MCF 10A (cell line): ENCODE data around the gene INPP5D. TPM values are rescaled to one million over a fixed set of nuclear protein-coding genes. Genes with fewer than 3 reads are reported as not detected.

Source experiments
- BruUV-seq: library from RNA; stranded (reverse); fragments of 400-500 nt; replicated peaks from 2 replicates; lab custom pipeline; 2021; lab: Mats Ljungman, UMichigan
- CTCF ChIA-PET: fragments of 300-600 bp; sonication (Branson Sonifier 250); formaldehyde crosslinking; extraction: SDS; loops from one replicate; lab custom pipeline; 2021; ENCODE audit warnings: antibody characterized with exemption, inconsistent platforms; lab: Yijun Ruan, JAX
- POLR2A ChIA-PET: fragments of 300-600, 350-650 bp; sonication (Branson Sonifier 250); formaldehyde crosslinking; extraction: SDS; loops from one replicate; lab custom pipeline; 2020; ENCODE audit warnings: antibody characterized with exemption, inconsistent platforms; lab: Yijun Ruan, JAX
- DNase-seq: peaks from one replicate; pipeline ENCODE4 v3.0.0-alpha.2; 2018; ENCODE audit not compliant: unreplicated experiment
- H3K27ac Mint-ChIP-seq: one replicate; pipeline ENCODE4 v1.8.0; 2022; ENCODE audit warnings: mild to moderate bottlenecking, low read depth, mixed read lengths; ENCODE audit not compliant: unreplicated experiment
- H3K27me3 Mint-ChIP-seq: one replicate; pipeline ENCODE4 v1.8.0; 2022; ENCODE audit warnings: mixed read lengths; ENCODE audit not compliant: insufficient read depth, unreplicated experiment
- H3K36me3 Mint-ChIP-seq: one replicate; pipeline ENCODE4 v1.8.0; 2022; ENCODE audit warnings: mild to moderate bottlenecking, moderate library complexity, mixed read lengths; ENCODE audit not compliant: insufficient read depth, unreplicated experiment
- H3K4me1 Mint-ChIP-seq: one replicate; pipeline ENCODE4 v1.8.0; 2022; ENCODE audit warnings: mixed read lengths; ENCODE audit not compliant: insufficient read depth, unreplicated experiment
- H3K4me3 Mint-ChIP-seq: one replicate; pipeline ENCODE4 v1.8.0; 2022; ENCODE audit warnings: mild to moderate bottlenecking, moderate library complexity, mixed read lengths; ENCODE audit not compliant: unreplicated experiment
- H3K9me3 Mint-ChIP-seq: one replicate; pipeline ENCODE4 v1.8.0; 2022; ENCODE audit warnings: mixed read lengths; ENCODE audit not compliant: unreplicated experiment
- intact Hi-C: fragments of 100-400 bp; cut with micrococcal nuclease; formaldehyde crosslinking; loops from 2 replicates; pipeline ENCODE4 v1.14.1; 2022
- total RNA-seq: library from RNA; stranded (reverse); gene quantifications from 2 replicates; pipeline ENCODE4 v1.2.3, GENCODE V29; 2022
- TF ChIP-seq, protein P1 (sequence below): fragments of 200-600 bp; IDR thresholded peaks from one replicate; pipeline ENCODE4 v1.8.0; 2022; ENCODE audit warnings: antibody characterized with exemption, mild to moderate bottlenecking; ENCODE audit not compliant: unreplicated experiment

The INPP5D gene
- total RNA-seq, 1 experiment from 2014 or later, result 64.9 TPM

GRCh38 chr2:233179848-233180366, 119.8 kb downstream of the INPP5D start:
- TF ChIP-seq, protein P1, sequence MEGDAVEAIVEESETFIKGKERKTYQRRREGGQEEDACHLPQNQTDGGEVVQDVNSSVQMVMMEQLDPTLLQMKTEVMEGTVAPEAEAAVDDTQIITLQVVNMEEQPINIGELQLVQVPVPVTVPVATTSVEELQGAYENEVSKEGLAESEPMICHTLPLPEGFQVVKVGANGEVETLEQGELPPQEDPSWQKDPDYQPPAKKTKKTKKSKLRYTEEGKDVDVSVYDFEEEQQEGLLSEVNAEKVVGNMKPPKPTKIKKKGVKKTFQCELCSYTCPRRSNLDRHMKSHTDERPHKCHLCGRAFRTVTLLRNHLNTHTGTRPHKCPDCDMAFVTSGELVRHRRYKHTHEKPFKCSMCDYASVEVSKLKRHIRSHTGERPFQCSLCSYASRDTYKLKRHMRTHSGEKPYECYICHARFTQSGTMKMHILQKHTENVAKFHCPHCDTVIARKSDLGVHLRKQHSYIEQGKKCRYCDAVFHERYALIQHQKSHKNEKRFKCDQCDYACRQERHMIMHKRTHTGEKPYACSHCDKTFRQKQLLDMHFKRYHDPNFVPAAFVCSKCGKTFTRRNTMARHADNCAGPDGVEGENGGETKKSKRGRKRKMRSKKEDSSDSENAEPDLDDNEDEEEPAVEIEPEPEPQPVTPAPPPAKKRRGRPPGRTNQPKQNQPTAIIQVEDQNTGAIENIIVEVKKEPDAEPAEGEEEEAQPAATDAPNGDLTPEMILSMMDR, result no peak
- BruUV-seq, result no TSS peak
- no peak for DNase-seq
- Mint-ChIP-seq H3K4me1 (peaks cover 8% of the 10 kb centered on the region), H3K27ac (no peak overlapping the region), H3K36me3 (peaks cover 98% of the 10 kb centered on the region), H3K27me3 (no peaks in the 10 kb centered on the region), H3K9me3 (no peaks in the 10 kb centered on the region), H3K4me3 (no peak overlapping the region)
- intact Hi-C loops, result no loop called here
- CTCF ChIA-PET, result no interaction called here
- POLR2A ChIA-PET, result interaction anchor here (0.6 kb wide), 1 partner anchor 316 kb away, joined by 3 read pairs; no protein-coding TSS in a partner anchor

DNA sequence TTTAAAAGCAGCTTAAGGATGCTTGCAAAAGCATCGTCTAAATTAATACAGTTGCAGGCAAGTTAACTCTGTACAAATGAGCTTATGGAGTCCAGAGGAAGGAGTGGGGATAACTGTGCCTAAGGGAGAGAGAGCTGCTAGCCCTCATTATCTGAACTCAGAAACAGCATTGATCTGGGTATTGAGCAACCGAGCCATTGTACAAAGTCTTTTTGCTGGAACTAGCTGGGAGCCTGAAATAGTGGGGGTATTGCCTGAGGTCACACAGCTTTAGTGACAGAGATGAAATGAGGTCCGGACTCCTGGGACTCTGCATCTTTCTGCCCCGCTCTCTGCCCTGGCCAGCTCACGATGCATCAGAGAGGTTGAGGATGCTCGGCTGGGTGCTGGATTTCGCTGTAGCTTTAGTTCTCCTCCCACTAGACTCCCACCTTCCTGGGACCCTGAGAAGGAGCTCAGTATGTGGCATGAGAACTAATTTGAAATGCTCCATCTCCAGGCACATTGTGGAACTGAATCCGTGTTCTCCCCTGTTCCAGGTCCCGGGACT, 123.8 kb downstream of the INPP5D start:
- TF ChIP-seq, protein P1, result no peak
- Mint-ChIP-seq H3K36me3 (peaks cover 97% of the 10 kb centered on the region), H3K4me1 (no peaks in the 10 kb centered on the region), H3K27ac (no peak overlapping the region), H3K9me3 (no peaks in the 10 kb centered on the region), H3K27me3 (no peaks in the 10 kb centered on the region), H3K4me3 (no peak overlapping the region)
- POLR2A ChIA-PET, result interaction anchor here (0.8 to 1.2 kb wide), 4 partner anchors 9 to 21 kb away, joined by 3 to 4 read pairs (median 4); no protein-coding TSS in a partner anchor
- no TSS peak for BruUV-seq
- no peak for DNase-seq
- intact Hi-C loops, result no loop called here
- CTCF ChIA-PET, result interaction anchor here (0.5 to 0.8 kb wide), 3 partner anchors 17 to 732 kb away, joined by 3 to 5 read pairs (median 4); no protein-coding TSS in a partner anchor

DNA sequence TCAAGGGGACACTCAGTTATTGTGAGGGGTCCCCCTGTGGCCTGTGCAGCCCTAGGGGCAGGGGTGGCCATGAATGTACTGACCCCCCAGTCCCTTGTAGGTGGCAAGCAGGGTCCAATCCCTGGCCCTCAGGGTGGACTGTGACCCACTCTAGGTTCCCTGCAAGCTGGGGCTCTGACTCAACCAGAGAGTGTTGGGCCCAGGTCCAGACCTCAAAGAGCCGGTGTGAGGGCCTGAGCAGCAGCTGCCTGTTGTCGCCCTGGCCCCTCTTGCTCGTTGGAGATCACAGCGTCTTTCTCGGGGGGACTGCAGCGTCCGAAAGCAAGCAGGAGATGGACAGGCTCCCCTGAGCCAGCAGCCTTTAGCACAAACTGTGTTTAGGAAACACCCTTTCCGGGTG, 124.5 kb downstream of the INPP5D start:
- TF ChIP-seq, protein P1, result no peak
- CTCF ChIA-PET, result interaction anchor here (0.6 to 0.7 kb wide), 2 partner anchors 12 to 344 kb away, joined by 3 read pairs; no protein-coding TSS in a partner anchor
- no peak overlapping the region for H3K27ac Mint-ChIP-seq
- intact Hi-C loops, result no loop called here
- H3K4me3 Mint-ChIP-seq, result no peak overlapping the region
- DNase-seq, result no peak
- H3K9me3 Mint-ChIP-seq, result no peaks in the 10 kb centered on the region
- H3K4me1 Mint-ChIP-seq, result no peaks in the 10 kb centered on the region
- no peaks in the 10 kb centered on the region for H3K27me3 Mint-ChIP-seq
- H3K36me3 Mint-ChIP-seq, result peaks cover 92% of the 10 kb centered on the region
- BruUV-seq, result no TSS peak
- POLR2A ChIA-PET, result interaction anchor here (0.8 to 1.2 kb wide), 2 partner anchors 10 to 22 kb away, joined by 3 to 4 read pairs; no protein-coding TSS in a partner anchor

- Mint-ChIP-seq H3K27ac (no peak overlapping the region), H3K36me3 (peaks cover 91% of the 10 kb centered on the region), H3K27me3 (no peaks in the 10 kb centered on the region), H3K4me1 (no peaks in the 10 kb centered on the region), H3K9me3 (no peaks in the 10 kb centered on the region), H3K4me3 (no peak overlapping the region)
- CTCF ChIA-PET, result interaction anchor here (0.6 to 1.0 kb wide), 4 partner anchors 13 to 333 kb away, joined by 3 to 4 read pairs (median 3); no protein-coding TSS in a partner anchor
- TF ChIP-seq, protein P1, result no peak
- DNase-seq, result no peak
- POLR2A ChIA-PET, result no interaction called here
- intact Hi-C loops, result no loop called here
- no TSS peak for BruUV-seq
Observed at GRCh38 chr2:233185330-233185729, 125.2 kb downstream of the INPP5D start.
